K562 (cell line): Measurements from ENCODE around the gene SCYL1. TPM values are rescaled to one million over a fixed set of nuclear protein-coding genes. Genes with fewer than 3 reads are reported as not detected.

Experiments used
- ASH1L ChIP-seq: fragments of 450-650 bp; IDR thresholded peaks from 2 replicates; pipeline ENCODE4 v1.6.1; 2018; ENCODE audit warnings: borderline replicate concordance, mild to moderate bottlenecking, low read depth; ENCODE audit not compliant: partially characterized antibody
- KDM4B ChIP-seq, 2 experiments: fragments of 450-650 bp in 1 of 2; sonication (generic) in 1 of 2; IDR thresholded peaks; 2 replicates each; pipeline ENCODE4 v1.6.1; 2016 to 2017; ENCODE audit warnings: borderline replicate concordance in 2 of 2, antibody characterized with exemption in 1 of 2, low read depth in 1 of 2, mild to moderate bottlenecking in 1 of 2
- MEF2A ChIP-seq: IDR thresholded peaks from 2 replicates; pipeline ENCODE4 v1.6.1; 2011; ENCODE audit warnings: low read depth, mild to moderate bottlenecking, low read length, moderate library complexity; ENCODE audit not compliant: control insufficient read depth
- RCOR1 ChIP-seq, 2 experiments: IDR thresholded peaks; 2 replicates each; pipeline ENCODE4 v1.6.1; 2012; ENCODE audit warnings: low read depth in 2 of 2, low read length in 2 of 2, borderline replicate concordance in 1 of 2, improper control_type of control experiment in 1 of 2
- SMAD4 ChIP-seq: fragments of 250-450 bp; sonication (Bioruptor Pico); conservative IDR thresholded peaks from 2 replicates; pipeline ENCODE4 v1.8.0; 2021; ENCODE audit warnings: inconsistent platforms, mild to moderate bottlenecking, moderate library complexity
- SRSF3 ChIP-seq: fragments of 200-400 bp; formaldehyde crosslinking; IDR thresholded peaks from 2 replicates; pipeline ENCODE4 v1.6.1; 2016; ENCODE audit warnings: mild to moderate bottlenecking, low read length, moderate library complexity; ENCODE audit not compliant: insufficient read depth
- TAF7 ChIP-seq: fragments of 450-650 bp; IDR thresholded peaks from 2 replicates; pipeline ENCODE4 v1.6.1; 2016; ENCODE audit warnings: missing genetic modification characterization, missing compliant biosample characterization
- THRAP3 ChIP-seq: fragments of 450-650 bp; IDR thresholded peaks from 2 replicates; pipeline ENCODE4 v1.6.1; 2016; ENCODE audit warnings: mild to moderate bottlenecking, inconsistent platforms, borderline replicate concordance
- TSC22D4 ChIP-seq: fragments of 450-650 bp; IDR thresholded peaks from 2 replicates; pipeline ENCODE4 v1.6.1; 2016; ENCODE audit warnings: missing genetic modification characterization, missing biosample characterization, control low read depth
- ZNF212 ChIP-seq: fragments of 450-650 bp; formaldehyde crosslinking; IDR thresholded peaks from 2 replicates; pipeline ENCODE4 v1.4.0; 2020; ENCODE audit warnings: mild to moderate bottlenecking
- ZNF695 ChIP-seq: fragments of 450-650 bp; formaldehyde crosslinking; IDR thresholded peaks from 2 replicates; pipeline ENCODE4 v1.4.0; 2020; ENCODE audit warnings: mild to moderate bottlenecking, moderate library complexity
- polyA plus RNA-seq, 8 experiments: library from polyadenylated mRNA; depleted of rRNA in 4 of 8; stranded (reverse) in 5 of 8; unstranded in 3 of 8; fragments of >200 nt; fragmentation: Nextera tagmentation in 2 of 8; fragmentation: Illumina TruSeq in 1 of 8; extraction: Ambion mirVana in 2 of 8; extraction: Trizol in 1 of 8; gene quantifications; 2 replicates each; pipeline versions ENCODE4 v1.2.1 to v1.2.3, GENCODE V29; 2011 to 2014; ENCODE audit warnings: inconsistent platforms in 1 of 8, missing spikeins in 1 of 8
- total RNA-seq, 7 experiments: library from RNA; depleted of rRNA in 6 of 7; stranded (reverse); fragments of >200 nt in 6 of 7; fragmentation: Illumina TruSeq in 2 of 7; extraction: Trizol in 2 of 7; gene quantifications; 2 replicates each; pipeline versions ENCODE4 v1.2.1 to v1.2.3, GENCODE V29; 2011 to 2021; ENCODE audit warnings: low replicate concordance in 1 of 7
- TF ChIP-seq, protein P1 (sequence below): sonication (generic); formaldehyde crosslinking; IDR thresholded peaks from 2 replicates; pipeline ENCODE4 v1.8.0; 2022; ENCODE audit warnings: mild to moderate bottlenecking, missing genetic modification reagents, borderline replicate concordance
- TF ChIP-seq, protein P2 (sequence below): fragments of 450-650 bp; formaldehyde crosslinking; IDR thresholded peaks from 2 replicates; pipeline ENCODE4 v1.4.0; 2020; ENCODE audit warnings: mild to moderate bottlenecking, moderate library complexity
- TF ChIP-seq, protein P3 (sequence below): IDR thresholded peaks from 2 replicates; pipeline ENCODE4 v1.6.1; 2011; ENCODE audit warnings: borderline replicate concordance, low read depth, mild to moderate bottlenecking, moderate library complexity, low read length; ENCODE audit not compliant: insufficient read depth, poor library complexity, severe bottlenecking
- TF ChIP-seq, protein P4 (sequence below): fragments of 250-450 bp; sonication (Bioruptor Pico); IDR thresholded peaks from 2 replicates; pipeline ENCODE4 v1.4.0; 2020; ENCODE audit warnings: mild to moderate bottlenecking, moderate library complexity
- TF ChIP-seq, protein P5 (sequence below): sonication (generic); formaldehyde crosslinking; IDR thresholded peaks from 2 replicates; pipeline ENCODE4 v1.9.0; 2022; ENCODE audit warnings: mild to moderate bottlenecking, missing genetic modification reagents

Gene SCYL1
- total and polyA plus RNA-seq, 9 of the 15 experiments (the other 6 are each of a cell fraction or from before 2014, with no cell fraction given) = 1.9 to 145 (median 57.6) TPM

DNA sequence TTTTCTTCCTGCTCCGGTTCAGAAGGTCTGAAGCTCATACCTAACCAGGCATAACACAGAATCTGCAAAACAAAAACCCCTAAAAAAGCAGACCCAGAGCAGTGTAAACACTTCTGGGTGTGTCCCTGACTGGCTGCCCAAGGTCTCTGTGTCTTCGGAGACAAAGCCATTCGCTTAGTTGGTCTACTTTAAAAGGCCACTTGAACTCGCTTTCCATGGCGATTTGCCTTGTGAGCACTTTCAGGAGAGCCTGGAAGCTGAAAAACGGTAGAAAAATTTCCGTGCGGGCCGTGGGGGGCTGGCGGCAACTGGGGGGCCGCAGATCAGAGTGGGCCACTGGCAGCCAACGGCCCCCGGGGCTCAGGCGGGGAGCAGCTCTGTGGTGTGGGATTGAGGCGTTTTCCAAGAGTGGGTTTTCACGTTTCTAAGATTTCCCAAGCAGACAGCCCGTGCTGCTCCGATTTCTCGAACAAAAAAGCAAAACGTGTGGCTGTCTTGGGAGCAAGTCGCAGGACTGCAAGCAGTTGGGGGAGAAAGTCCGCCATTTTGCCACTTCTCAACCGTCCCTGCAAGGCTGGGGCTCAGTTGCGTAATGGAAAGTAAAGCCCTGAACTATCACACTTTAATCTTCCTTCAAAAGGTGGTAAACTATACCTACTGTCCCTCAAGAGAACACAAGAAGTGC, 26.7 kb upstream of the SCYL1 start (continued):
- TF ChIP-seq, protein P1, sequence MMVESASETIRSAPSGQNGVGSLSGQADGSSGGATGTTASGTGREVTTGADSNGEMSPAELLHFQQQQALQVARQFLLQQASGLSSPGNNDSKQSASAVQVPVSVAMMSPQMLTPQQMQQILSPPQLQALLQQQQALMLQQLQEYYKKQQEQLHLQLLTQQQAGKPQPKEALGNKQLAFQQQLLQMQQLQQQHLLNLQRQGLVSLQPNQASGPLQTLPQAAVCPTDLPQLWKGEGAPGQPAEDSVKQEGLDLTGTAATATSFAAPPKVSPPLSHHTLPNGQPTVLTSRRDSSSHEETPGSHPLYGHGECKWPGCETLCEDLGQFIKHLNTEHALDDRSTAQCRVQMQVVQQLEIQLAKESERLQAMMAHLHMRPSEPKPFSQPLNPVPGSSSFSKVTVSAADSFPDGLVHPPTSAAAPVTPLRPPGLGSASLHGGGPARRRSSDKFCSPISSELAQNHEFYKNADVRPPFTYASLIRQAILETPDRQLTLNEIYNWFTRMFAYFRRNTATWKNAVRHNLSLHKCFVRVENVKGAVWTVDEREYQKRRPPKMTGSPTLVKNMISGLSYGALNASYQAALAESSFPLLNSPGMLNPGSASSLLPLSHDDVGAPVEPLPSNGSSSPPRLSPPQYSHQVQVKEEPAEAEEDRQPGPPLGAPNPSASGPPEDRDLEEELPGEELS (CRISPR knock-in tag) = no peak
- TF ChIP-seq, protein P2, sequence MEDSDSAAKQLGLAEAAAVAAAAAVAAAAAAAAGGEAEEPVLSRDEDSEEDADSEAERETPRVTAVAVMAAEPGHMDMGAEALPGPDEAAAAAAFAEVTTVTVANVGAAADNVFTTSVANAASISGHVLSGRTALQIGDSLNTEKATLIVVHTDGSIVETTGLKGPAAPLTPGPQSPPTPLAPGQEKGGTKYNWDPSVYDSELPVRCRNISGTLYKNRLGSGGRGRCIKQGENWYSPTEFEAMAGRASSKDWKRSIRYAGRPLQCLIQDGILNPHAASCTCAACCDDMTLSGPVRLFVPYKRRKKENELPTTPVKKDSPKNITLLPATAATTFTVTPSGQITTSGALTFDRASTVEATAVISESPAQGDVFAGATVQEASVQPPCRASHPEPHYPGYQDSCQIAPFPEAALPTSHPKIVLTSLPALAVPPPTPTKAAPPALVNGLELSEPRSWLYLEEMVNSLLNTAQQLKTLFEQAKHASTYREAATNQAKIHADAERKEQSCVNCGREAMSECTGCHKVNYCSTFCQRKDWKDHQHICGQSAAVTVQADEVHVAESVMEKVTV (CRISPR knock-in tag) = no peak
- TF ChIP-seq, protein P3, sequence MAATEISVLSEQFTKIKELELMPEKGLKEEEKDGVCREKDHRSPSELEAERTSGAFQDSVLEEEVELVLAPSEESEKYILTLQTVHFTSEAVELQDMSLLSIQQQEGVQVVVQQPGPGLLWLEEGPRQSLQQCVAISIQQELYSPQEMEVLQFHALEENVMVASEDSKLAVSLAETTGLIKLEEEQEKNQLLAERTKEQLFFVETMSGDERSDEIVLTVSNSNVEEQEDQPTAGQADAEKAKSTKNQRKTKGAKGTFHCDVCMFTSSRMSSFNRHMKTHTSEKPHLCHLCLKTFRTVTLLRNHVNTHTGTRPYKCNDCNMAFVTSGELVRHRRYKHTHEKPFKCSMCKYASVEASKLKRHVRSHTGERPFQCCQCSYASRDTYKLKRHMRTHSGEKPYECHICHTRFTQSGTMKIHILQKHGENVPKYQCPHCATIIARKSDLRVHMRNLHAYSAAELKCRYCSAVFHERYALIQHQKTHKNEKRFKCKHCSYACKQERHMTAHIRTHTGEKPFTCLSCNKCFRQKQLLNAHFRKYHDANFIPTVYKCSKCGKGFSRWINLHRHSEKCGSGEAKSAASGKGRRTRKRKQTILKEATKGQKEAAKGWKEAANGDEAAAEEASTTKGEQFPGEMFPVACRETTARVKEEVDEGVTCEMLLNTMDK = no peak
- TF ChIP-seq THRAP3 = peak; percentile 81; the same call in 1 of the 2 replicates
- 0 out of 4 replicates have a peak, but pooled peaks of 1 of the 2 experiments have one; percentile 49 for TF ChIP-seq KDM4B (IDR thresholded peaks at IDR 0.05; ENCODE audit: borderline replicate concordance in 2 of 2, low read depth in 1 of 2)
- no peak for TF ChIP-seq RCOR1 (IDR thresholded peaks at IDR 0.05; ENCODE audit: borderline replicate concordance in 1 of 2, low read depth in 2 of 2, low read length in 2 of 2)
- no peak for TF ChIP-seq SMAD4 (CRISPR knock-in tag)
- no peak for TF ChIP-seq MEF2A
- TF ChIP-seq SRSF3 = peak; percentile 99; the same call in 1 of the 2 replicates
- TF ChIP-seq ASH1L = no peak
- peak; percentile 82 for TF ChIP-seq TAF7 (tag)
- TF ChIP-seq, protein P4, sequence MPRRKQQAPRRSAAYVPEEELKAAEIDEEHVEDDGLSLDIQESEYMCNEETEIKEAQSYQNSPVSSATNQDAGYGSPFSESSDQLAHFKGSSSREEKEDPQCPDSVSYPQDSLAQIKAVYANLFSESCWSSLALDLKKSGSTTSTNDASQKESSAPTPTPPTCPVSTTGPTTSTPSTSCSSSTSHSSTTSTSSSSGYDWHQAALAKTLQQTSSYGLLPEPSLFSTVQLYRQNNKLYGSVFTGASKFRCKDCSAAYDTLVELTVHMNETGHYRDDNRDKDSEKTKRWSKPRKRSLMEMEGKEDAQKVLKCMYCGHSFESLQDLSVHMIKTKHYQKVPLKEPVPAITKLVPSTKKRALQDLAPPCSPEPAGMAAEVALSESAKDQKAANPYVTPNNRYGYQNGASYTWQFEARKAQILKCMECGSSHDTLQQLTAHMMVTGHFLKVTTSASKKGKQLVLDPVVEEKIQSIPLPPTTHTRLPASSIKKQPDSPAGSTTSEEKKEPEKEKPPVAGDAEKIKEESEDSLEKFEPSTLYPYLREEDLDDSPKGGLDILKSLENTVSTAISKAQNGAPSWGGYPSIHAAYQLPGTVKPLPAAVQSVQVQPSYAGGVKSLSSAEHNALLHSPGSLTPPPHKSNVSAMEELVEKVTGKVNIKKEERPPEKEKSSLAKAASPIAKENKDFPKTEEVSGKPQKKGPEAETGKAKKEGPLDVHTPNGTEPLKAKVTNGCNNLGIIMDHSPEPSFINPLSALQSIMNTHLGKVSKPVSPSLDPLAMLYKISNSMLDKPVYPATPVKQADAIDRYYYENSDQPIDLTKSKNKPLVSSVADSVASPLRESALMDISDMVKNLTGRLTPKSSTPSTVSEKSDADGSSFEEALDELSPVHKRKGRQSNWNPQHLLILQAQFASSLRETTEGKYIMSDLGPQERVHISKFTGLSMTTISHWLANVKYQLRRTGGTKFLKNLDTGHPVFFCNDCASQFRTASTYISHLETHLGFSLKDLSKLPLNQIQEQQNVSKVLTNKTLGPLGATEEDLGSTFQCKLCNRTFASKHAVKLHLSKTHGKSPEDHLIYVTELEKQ (CRISPR knock-in tag) = no peak
- TF ChIP-seq, protein P5, sequence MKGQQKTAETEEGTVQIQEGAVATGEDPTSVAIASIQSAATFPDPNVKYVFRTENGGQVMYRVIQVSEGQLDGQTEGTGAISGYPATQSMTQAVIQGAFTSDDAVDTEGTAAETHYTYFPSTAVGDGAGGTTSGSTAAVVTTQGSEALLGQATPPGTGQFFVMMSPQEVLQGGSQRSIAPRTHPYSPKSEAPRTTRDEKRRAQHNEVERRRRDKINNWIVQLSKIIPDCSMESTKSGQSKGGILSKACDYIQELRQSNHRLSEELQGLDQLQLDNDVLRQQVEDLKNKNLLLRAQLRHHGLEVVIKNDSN (CRISPR knock-in tag) = no peak
- no peak for TF ChIP-seq ZNF212
- TF ChIP-seq TSC22D4 (tag) = no peak
- TF ChIP-seq ZNF695 (CRISPR knock-in tag) = 0 out of 2 replicates have a peak, but pooled peaks have one; percentile 27
